Liver (tissue), 9 donors: ENCODE measurements around the gene NEK8. TPM values are rescaled to one million over a fixed set of nuclear protein-coding genes. Genes with fewer than 3 reads are reported as not detected.

Source experiments
- DNase-seq: peaks from one replicate; pipeline ENCODE4 v3.0.0-alpha.2; 2017; ENCODE audit warnings: low spot score
- H3K27ac ChIP-seq, 2 donors: one replicate each; pipeline ENCODE4 v1.7.0; 2013; ENCODE audit warnings: inconsistent platforms in 2 of 2, low read length in 2 of 2, control low read depth in 1 of 2, low read depth in 1 of 2, mild to moderate bottlenecking in 1 of 2
- H3K27me3 ChIP-seq, 4 donors: one replicate each; pipeline versions ENCODE4 v1.6.1 to v1.7.0; 2013; ENCODE audit warnings: low read length in 3 of 4, inconsistent platforms in 1 of 4, mild to moderate bottlenecking in 1 of 4, moderate library complexity in 1 of 4; ENCODE audit not compliant: control insufficient read depth in 4 of 4, insufficient read depth in 4 of 4
- H3K36me3 ChIP-seq, 4 donors: one replicate each; pipeline versions ENCODE4 v1.6.1 to v1.7.0; 2013; ENCODE audit warnings: low read length in 3 of 4, mild to moderate bottlenecking in 3 of 4, low read depth in 1 of 4, moderate library complexity in 1 of 4; ENCODE audit not compliant: control insufficient read depth in 4 of 4, insufficient read depth in 3 of 4
- H3K4me1 ChIP-seq, 4 donors: one replicate each; pipeline versions ENCODE4 v1.6.1 to v1.7.0; 2013; ENCODE audit warnings: low read length in 3 of 4, mild to moderate bottlenecking in 3 of 4, moderate library complexity in 1 of 4; ENCODE audit not compliant: control insufficient read depth in 4 of 4, insufficient read depth in 4 of 4
- H3K4me3 ChIP-seq, 3 donors: one replicate each; pipeline versions ENCODE4 v1.6.1 to v1.7.0; 2013; ENCODE audit warnings: low read length in 3 of 3, control low read depth in 1 of 3, low read depth in 1 of 3, mild to moderate bottlenecking in 1 of 3
- H3K9ac ChIP-seq, 2 donors: one replicate each; pipeline ENCODE4 v1.7.0; 2013; ENCODE audit warnings: low read length in 2 of 2, mild to moderate bottlenecking in 2 of 2, moderate library complexity in 2 of 2, control low read depth in 1 of 2, low read depth in 1 of 2
- H3K9me3 ChIP-seq, 4 donors: one replicate each; pipeline versions ENCODE4 v1.6.1 to v1.7.0; 2013; ENCODE audit warnings: low read length in 3 of 4; ENCODE audit not compliant: control insufficient read depth in 4 of 4
- ATF3 ChIP-seq: IDR thresholded peaks from 2 replicates; pipeline ENCODE4 v1.6.1; 2016; ENCODE audit warnings: antibody characterized with exemption
- CTCF ChIP-seq: fragments of 150-350 bp; IDR thresholded peaks from 2 replicates; pipeline ENCODE4 v1.5.1; 2017; ENCODE audit warnings: improper control_type of control experiment, low read depth, low read length; ENCODE audit not compliant: missing input control
- FOXA1 ChIP-seq: IDR thresholded peaks from 2 replicates; pipeline ENCODE4 v1.6.1; 2016; ENCODE audit warnings: antibody characterized with exemption
- FOXA2 ChIP-seq: IDR thresholded peaks from 2 replicates; pipeline ENCODE4 v1.6.1; 2016; ENCODE audit warnings: antibody characterized with exemption
- GABPA ChIP-seq, 2 donors: IDR thresholded peaks in 1 of 2; conservative IDR thresholded peaks in 1 of 2; 2 replicates each; pipeline ENCODE4 v1.6.1; 2016; ENCODE audit warnings: antibody characterized with exemption in 2 of 2, mild to moderate bottlenecking in 1 of 2, moderate library complexity in 1 of 2
- HNF4A ChIP-seq, 2 donors: conservative IDR thresholded peaks; 2 replicates each; pipeline ENCODE4 v1.6.1; 2016; ENCODE audit warnings: antibody characterized with exemption in 2 of 2, mild to moderate bottlenecking in 2 of 2
- HNF4G ChIP-seq: IDR thresholded peaks from 2 replicates; pipeline ENCODE4 v1.6.1; 2016; ENCODE audit warnings: antibody characterized with exemption
- JUND ChIP-seq, 2 donors: IDR thresholded peaks; 2 replicates each; pipeline ENCODE4 v1.6.1; 2016; ENCODE audit warnings: antibody characterized with exemption in 2 of 2
- MAX ChIP-seq: IDR thresholded peaks from 2 replicates; pipeline ENCODE4 v1.6.1; 2016; ENCODE audit warnings: antibody characterized with exemption
- RAD21 ChIP-seq, 2 donors: IDR thresholded peaks; 2 replicates each; pipeline ENCODE4 v1.6.1; 2016; ENCODE audit warnings: antibody characterized with exemption in 2 of 2, mild to moderate bottlenecking in 2 of 2
- REST ChIP-seq: IDR thresholded peaks from 2 replicates; pipeline ENCODE4 v1.6.1; 2016; ENCODE audit warnings: antibody characterized with exemption, mild to moderate bottlenecking
- RXRA ChIP-seq, 2 donors: IDR thresholded peaks; 2 replicates each; pipeline ENCODE4 v1.6.1; 2017 to 2018; ENCODE audit warnings: antibody characterized with exemption in 2 of 2, mild to moderate bottlenecking in 1 of 2
- SP1 ChIP-seq: IDR thresholded peaks from 2 replicates; pipeline ENCODE4 v1.6.1; 2018; ENCODE audit warnings: antibody characterized with exemption, mild to moderate bottlenecking
- YY1 ChIP-seq: IDR thresholded peaks from 2 replicates; pipeline ENCODE4 v1.6.1; 2016; ENCODE audit warnings: antibody characterized with exemption, mild to moderate bottlenecking
- WGBS: extraction: QIAGEN DNeasy Blood & Tissue Kit; methylation state at CpG from one replicate; pipeline ENCODE4 v1.1.7; 2013; 5-methylcytosine and 5-hydroxymethylcytosine counted together
- polyA plus RNA-seq, 2 donors: library from polyadenylated mRNA; stranded (reverse) in 1 of 2; unstranded in 1 of 2; fragments of 200-250 nt in 1 of 2; fragments of >200 nt in 1 of 2; fragmentation: Nextera tagmentation in 1 of 2; extraction: Ambion mirVana in 1 of 2; gene quantifications; one replicate each; pipeline versions ENCODE4 v1.2.1 to v1.2.3, GENCODE V29; 2013 to 2015
- total RNA-seq, 2 donors: library from RNA; depleted of rRNA; stranded (reverse); fragments of >200 nt; gene quantifications; one replicate each; pipeline ENCODE4 v1.2.3, GENCODE V29; 2014
- donor health status: healthy.
- donor health status: healthy.
- donor health status: healthy.
- donor health status: healthy.
- donor health status: healthy.

The NEK8 gene
- total and polyA plus RNA-seq, 4 donors = 1.7 to 7.8 (median 4.5) TPM

GRCh38 chr17:28686296-28686695 is 42.3 kb upstream of the NEK8 start:
- H3K4me1 ChIP-seq = no peaks in the 10 kb centered on the region
- no peak for DNase-seq
- TF ChIP-seq YY1 (no peak), ATF3 (no peak)
- no peak overlapping the region for H3K27ac ChIP-seq
- H3K9ac ChIP-seq = no peak overlapping the region
- H3K4me3 ChIP-seq = no peak overlapping the region
- H3K36me3 ChIP-seq = peaks cover 31 to 97% (median 86%) of the 10 kb centered on the region in 4 donors
- no peaks in the 10 kb centered on the region for H3K27me3 ChIP-seq
- no peaks in the 10 kb centered on the region for H3K9me3 ChIP-seq
- WGBS = 91% methylated on average over 4 of the region's 4 CpGs

GRCh38 chr17:28688481-28688880 is 40.1 kb upstream of the NEK8 start:
- DNase-seq = no peak
- peak; percentile 23 to 57 for TF ChIP-seq HNF4A (conservative IDR thresholded peaks at IDR 0.05)
- TF ChIP-seq FOXA2 = no peak
- 86% methylated on average over 4 of the region's 4 CpGs for WGBS
- no peak overlapping the region for H3K27ac ChIP-seq
- no peaks in the 10 kb centered on the region for H3K4me1 ChIP-seq
- H3K9me3 ChIP-seq = no peaks in the 10 kb centered on the region
- H3K36me3 ChIP-seq = peaks cover 16 to 82% (median 67%) of the 10 kb centered on the region in 4 donors
- H3K27me3 ChIP-seq = no peaks in the 10 kb centered on the region
- H3K9ac ChIP-seq = no peak overlapping the region
- H3K4me3 ChIP-seq = no peak overlapping the region

GRCh38 chr17:28689011-28689410 is 39.6 kb upstream of the NEK8 start:
- peaks cover 15 to 83% (median 70%) of the 10 kb centered on the region in 4 donors for H3K36me3 ChIP-seq
- no peaks in the 10 kb centered on the region for H3K9me3 ChIP-seq
- H3K27me3 ChIP-seq = no peaks in the 10 kb centered on the region
- H3K4me3 ChIP-seq = no peak overlapping the region
- TF ChIP-seq YY1 (no peak), FOXA2 (no peak), CTCF (no peak), SP1 (no peak), MAX (no peak), FOXA1 (no peak), RXRA (IDR thresholded peaks at IDR 0.05) (no peak)
- no peak overlapping the region for H3K27ac ChIP-seq
- no peaks in the 10 kb centered on the region for H3K4me1 ChIP-seq
- no peak for DNase-seq
- WGBS = 98% methylated on average over 3 of the region's 3 CpGs
- H3K9ac ChIP-seq = no peak overlapping the region

- no peak overlapping the region for H3K9ac ChIP-seq
- peaks cover 4 to 20% (median 16%) of the 10 kb centered on the region in 4 donors for H3K4me1 ChIP-seq
- DNase-seq = no peak
- H3K27ac ChIP-seq = no peak overlapping the region
- no peak overlapping the region for H3K4me3 ChIP-seq
- no peaks in the 10 kb centered on the region for H3K9me3 ChIP-seq
- H3K36me3 ChIP-seq = peaks cover 7 to 80% (median 63%) of the 10 kb centered on the region in 4 donors
- H3K27me3 ChIP-seq = no peaks in the 10 kb centered on the region
- 98% methylated on average over 1 of the region's 1 CpG for WGBS
- no peak for TF ChIP-seq FOXA1
- TF ChIP-seq RAD21 (IDR thresholded peaks at IDR 0.05) = no peak
- TF ChIP-seq CTCF = no peak
- TF ChIP-seq JUND (IDR thresholded peaks at IDR 0.05) = no peak
- TF ChIP-seq GABPA (IDR thresholded peaks at IDR 0.05 in 1 of 2, conservative IDR thresholded peaks at IDR 0.05 in 1 of 2) = no peak
- no peak for TF ChIP-seq SP1
- TF ChIP-seq HNF4G = no peak
- no peak for TF ChIP-seq REST
Observed at GRCh38 chr17:28693869-28694268, 34.7 kb upstream of the NEK8 start.
